ENCODE data around the gene SEMA4D.

GRCh38 chr9:89347651-89348050 lies 150.3 kb downstream of the SEMA4D start:
- TF ChIP-seq POLR2A (IDR thresholded peaks at IDR 0.05; ENCODE audit: low read depth, low read length) (no peak), TAF1 (IDR thresholded peaks at IDR 0.05; ENCODE audit: borderline replicate concordance, low read depth, low read length) (no peak), POLR2AphosphoS5 (IDR thresholded peaks at IDR 0.05; ENCODE audit: low read depth, low read length) (no peak)

All from GM12892 (cell line).